Vagina (tissue), 2 donors: ENCODE measurements around the gene PPT2.

ENCODE experiments used
- CTCF ChIP-seq, 3 experiments: fragments of 450-650 bp in 2 of 3; fragments of 200-600 bp in 1 of 3; sonication (generic) in 1 of 3; IDR thresholded peaks; one replicate each; pipeline ENCODE4 v1.5.1; 2017 to 2019; ENCODE audit warnings: antibody characterized with exemption in 3 of 3, mild to moderate bottlenecking in 2 of 3, moderate library complexity in 2 of 3
- POLR2AphosphoS5 ChIP-seq, 2 donors: sonication (generic); formaldehyde crosslinking; IDR thresholded peaks; one replicate each; pipeline ENCODE4 v1.9.0; 2017; ENCODE audit warnings: antibody characterized with exemption in 2 of 2, mild to moderate bottlenecking in 2 of 2, low read depth in 1 of 2; ENCODE audit not compliant: insufficient read depth in 1 of 2

- TF ChIP-seq CTCF (IDR thresholded peaks at IDR 0.05) (no peak), POLR2AphosphoS5 (IDR thresholded peaks at IDR 0.05; ENCODE audit: insufficient read depth in 1 of 2, low read depth in 1 of 2) (no peak)
Measured at GRCh38 chr6:32191696-32192607, 38.0 kb downstream of the PPT2 start.
